Muscle of leg (tissue), 11 donors: ENCODE measurements around the gene ADCY6. TPM values are rescaled to one million over a fixed set of nuclear protein-coding genes. Genes with fewer than 3 reads are reported as not detected.
"Not testable (repeated sequence)": the region's sequence is repeated elsewhere in the genome, so short reads cannot be mapped to it uniquely, and the experiment has no call there.

Source experiments
- DNase-seq: peaks from one replicate; pipeline ENCODE4 v3.0.0; 2013
- H3K27ac ChIP-seq: one replicate; pipeline ENCODE4 v1.5.1; 2013; ENCODE audit warnings: mild to moderate bottlenecking, low read length, control low read depth
- H3K27me3 ChIP-seq: one replicate; pipeline ENCODE4 v1.6.1; 2013; ENCODE audit warnings: low read length; ENCODE audit not compliant: control insufficient read depth, insufficient read depth
- H3K36me3 ChIP-seq: one replicate; pipeline ENCODE4 v1.6.1; 2013; ENCODE audit warnings: low read length; ENCODE audit not compliant: control insufficient read depth, insufficient read depth
- H3K4me1 ChIP-seq: one replicate; pipeline ENCODE4 v1.6.1; 2013; ENCODE audit warnings: low read length; ENCODE audit not compliant: control insufficient read depth, insufficient read depth
- H3K4me3 ChIP-seq: one replicate; pipeline ENCODE4 v1.5.1; 2013; ENCODE audit warnings: low read length, control low read depth
- H3K9me3 ChIP-seq: replicated peaks from 2 replicates; pipeline ENCODE4 v1.6.1; 2013; ENCODE audit warnings: low read depth, low read length; ENCODE audit not compliant: control insufficient read depth
- whole genome bisulfite sequencing: methylation state at CpG from one replicate; pipeline ENCODE4 v1.1.5; 2013; ENCODE audit warnings: missing lambda C conversion rate; ENCODE audit not compliant: insufficient coverage; 5-methylcytosine and 5-hydroxymethylcytosine counted together
- polyA plus RNA-seq, 8 donors: library from polyadenylated mRNA; unstranded; fragments of 120-200 nt; gene quantifications; one replicate each; pipeline versions ENCODE4 v1.2.1 to v1.2.3, GENCODE V29; 2013; ENCODE audit warnings: inconsistent platforms in 1 of 8, low replicate concordance in 1 of 8; ENCODE audit not compliant: insufficient read length in 8 of 8, insufficient read depth in 1 of 8
- total RNA-seq: library from RNA; stranded (reverse); fragments of 120-200 nt; gene quantifications from one replicate; pipeline ENCODE4 v1.2.4, GENCODE V29; 2013

ADCY6 gene
- total and polyA plus RNA-seq, 9 donors: 25.6 to 46.0 (median 38.0) TPM

- H3K27me3 ChIP-seq: no peaks in the 10 kb centered on the region
- H3K4me3 ChIP-seq: no peak overlapping the region
- H3K9me3 ChIP-seq: no peaks in the 10 kb centered on the region
- DNase-seq: no peak
- H3K27ac ChIP-seq: no peak overlapping the region
- WGBS: no CpG with 5 or more reads among the region's 2 CpGs
- no peaks in the 10 kb centered on the region for H3K4me1 ChIP-seq
- peaks cover 41% of the 10 kb centered on the region for H3K36me3 ChIP-seq
These were observed 24.4 kb downstream of the ADCY6 start for GRCh38 chr12:48764521-48764920.

- no peak for DNase-seq
- Histone ChIP-seq H3K27me3 (no peaks in the 10 kb centered on the region), H3K4me3 (no peak overlapping the region), H3K9me3 (no peaks in the 10 kb centered on the region), H3K27ac (no peak overlapping the region), H3K36me3 (no peaks in the 10 kb centered on the region), H3K4me1 (no peaks in the 10 kb centered on the region)
These were observed 30.2 kb downstream of the ADCY6 start for GRCh38 chr12:48758737-48759136.

GRCh38 chr12:48758186-48758585 is 30.7 kb downstream of the ADCY6 start:
- H3K4me3 ChIP-seq: no peak overlapping the region
- H3K36me3 ChIP-seq: no peaks in the 10 kb centered on the region
- no peak overlapping the region for H3K27ac ChIP-seq
- no peaks in the 10 kb centered on the region for H3K27me3 ChIP-seq
- DNase-seq: no peak
- no peaks in the 10 kb centered on the region for H3K4me1 ChIP-seq
- WGBS: no CpG with 5 or more reads among the region's 4 CpGs
- no peaks in the 10 kb centered on the region for H3K9me3 ChIP-seq

GRCh38 chr12:48750769-48751356 is 38.0 kb downstream of the ADCY6 start:
- Histone ChIP-seq H3K27me3 (no peaks in the 10 kb centered on the region), H3K36me3 (no peaks in the 10 kb centered on the region), H3K4me1 (no peaks in the 10 kb centered on the region), H3K4me3 (no peak overlapping the region), H3K27ac (no peak overlapping the region), H3K9me3 (no peaks in the 10 kb centered on the region)
- WGBS: no CpG with 5 or more reads among the region's 2 CpGs
- DNase-seq: no peak

GRCh38 chr12:48750215-48750614 is 38.7 kb downstream of the ADCY6 start:
- H3K4me1 ChIP-seq: no peaks in the 10 kb centered on the region
- DNase-seq: no peak
- H3K27ac ChIP-seq: no peak overlapping the region
- no peak overlapping the region for H3K4me3 ChIP-seq
- no peaks in the 10 kb centered on the region for H3K9me3 ChIP-seq
- no peaks in the 10 kb centered on the region for H3K36me3 ChIP-seq
- no CpG with 5 or more reads among the region's 1 CpG for WGBS
- no peaks in the 10 kb centered on the region for H3K27me3 ChIP-seq

GRCh38 chr12:48744251-48745008 is 44.5 kb downstream of the ADCY6 start:
- Histone ChIP-seq H3K36me3 (no peaks in the 10 kb centered on the region), H3K4me1 (no peaks in the 10 kb centered on the region), H3K27me3 (peaks cover 4% of the 10 kb centered on the region), H3K4me3 (no peak overlapping the region), H3K9me3 (no peaks in the 10 kb centered on the region), H3K27ac (no peak overlapping the region)
- WGBS: no CpG with 5 or more reads among the region's 9 CpGs
- DNase-seq: no peak

GRCh38 chr12:48739618-48740269 is 49.1 kb downstream of the ADCY6 start:
- Histone ChIP-seq H3K4me3 (no peak overlapping the region), H3K9me3 (no peaks in the 10 kb centered on the region), H3K27ac (no peak overlapping the region), H3K36me3 (no peaks in the 10 kb centered on the region), H3K4me1 (no peaks in the 10 kb centered on the region), H3K27me3 (peaks cover 12% of the 10 kb centered on the region)
- WGBS: 32% methylated on average over 3 of the region's 5 CpGs
- no peak for DNase-seq

GRCh38 chr12:48736456-48736855 is 52.4 kb downstream of the ADCY6 start:
- Histone ChIP-seq H3K36me3 (no peaks in the 10 kb centered on the region), H3K27ac (no peak overlapping the region), H3K4me3 (no peak overlapping the region), H3K27me3 (peaks cover 12% of the 10 kb centered on the region), H3K4me1 (no peaks in the 10 kb centered on the region), H3K9me3 (no peaks in the 10 kb centered on the region)
- DNase-seq: no peak
- no CpG with 5 or more reads among the region's 1 CpG for WGBS

GRCh38 chr12:48728807-48729206 is 60.1 kb downstream of the ADCY6 start:
- no peak for DNase-seq
- 65% methylated on average over 4 of the region's 5 CpGs for WGBS
- Histone ChIP-seq H3K4me1 (no peaks in the 10 kb centered on the region), H3K27ac (no peak overlapping the region), H3K4me3 (no peak overlapping the region), H3K27me3 (peaks cover 2% of the 10 kb centered on the region), H3K36me3 (no peaks in the 10 kb centered on the region), H3K9me3 (no peaks in the 10 kb centered on the region)

- H3K4me1 ChIP-seq, H3K9me3 ChIP-seq, H3K27me3 ChIP-seq, H3K36me3 ChIP-seq, H3K27ac ChIP-seq, DNase-seq, H3K4me3 ChIP-seq: not testable (repeated sequence)
- WGBS: 71% methylated on average over 1 of the region's 1 CpG
These were observed 68.2 kb downstream of the ADCY6 start for GRCh38 chr12:48720737-48721136.
